Right lobe of liver (tissue), 6 donors: ENCODE results near the gene DSCAML1. TPM values are rescaled to one million over a fixed set of nuclear protein-coding genes. Genes with fewer than 3 reads are reported as not detected.

Experiments used
- ATAC-seq, 4 donors: fragments of 200-7000 bp; cut with Tn5 transposase; one replicate each; pipeline ENCODE4 v1.9.1; 2020; ENCODE audit warnings: mild to moderate bottlenecking in 4 of 4, moderate library complexity in 4 of 4
- DNase-seq, 3 donors: peaks; one replicate each; pipeline ENCODE4 v3.0.0-alpha.2; 2020
- H3K27ac ChIP-seq, 3 donors: fragments of 200-600 bp; one replicate each; pipeline ENCODE4 v1.8.0; 2022
- H3K27me3 ChIP-seq, 2 donors: fragments of 200-600 bp; one replicate each; pipeline ENCODE4 v1.8.0; 2022
- H3K36me3 ChIP-seq, 4 donors: fragments of 200-600 bp; sonication (generic) in 1 of 4; one replicate each; pipeline versions ENCODE4 v1.5.1 to v1.8.0; 2017 to 2022; ENCODE audit warnings: control low read depth in 1 of 4
- H3K4me1 ChIP-seq, 4 donors: fragments of 200-600 bp; sonication (generic) in 1 of 4; one replicate each; pipeline versions ENCODE4 v1.5.1 to v1.8.0; 2017 to 2022; ENCODE audit warnings: control low read depth in 1 of 4
- H3K4me3 ChIP-seq, 3 donors: fragments of 200-600 bp; one replicate each; pipeline ENCODE4 v1.8.0; 2022
- H3K9me3 ChIP-seq, 4 donors: fragments of 200-600 bp; sonication (generic) in 1 of 4; one replicate each; pipeline versions ENCODE4 v1.5.1 to v1.8.0; 2017 to 2022; ENCODE audit warnings: control low read depth in 1 of 4
- CTCF ChIP-seq, 4 donors: fragments of 200-600 bp in 3 of 4; fragments of 450-650 bp in 1 of 4; IDR thresholded peaks; one replicate each; pipeline versions ENCODE4 v1.5.1 to v1.8.0; 2016 to 2022; ENCODE audit warnings: antibody characterized with exemption in 4 of 4, mild to moderate bottlenecking in 2 of 4
- POLR2A ChIP-seq: fragments of 450-650 bp; IDR thresholded peaks from one replicate; pipeline ENCODE4 v1.6.1; 2017; ENCODE audit warnings: antibody characterized with exemption, mild to moderate bottlenecking
- WGBS: methylation state at CpG from one replicate; pipeline ENCODE4 v1.1.6; 2018; ENCODE audit warnings: low coverage, low lambda C conversion rate; ENCODE audit not compliant: insufficient coverage; ENCODE audit errors: missing lambda C conversion rate; 5-methylcytosine and 5-hydroxymethylcytosine counted together
- intact Hi-C, 2 donors: fragments of 100-400 bp; cut with DNase I; formaldehyde crosslinking; loops; one replicate each; pipeline versions ENCODE4 v1.11.2 to v1.14.1; 2022
- total RNA-seq, 6 experiments: library from RNA; depleted of rRNA in 2 of 6; stranded (reverse); fragments of >200 nt in 2 of 6; fragmentation: NEBNext Ultra II Directional in 3 of 6; extraction: Animal tissue kit (Norgen Biotek cat#: 25700) in 3 of 6; gene quantifications; one replicate each; pipeline versions ENCODE4 v1.1.0 to v1.2.4, GENCODE V29; 2016 to 2023
- donor health status: DM: no; HTN: yes; CAD: no.
- donor health status: DM: no; HTN: no; CAD: no.
- donor health status: DM: no; HTN: no; CAD: no.
- donor health status: DM: no; HTN: yes; CAD: no.
- donor health status: DM: no; HTN: yes; CAD: no.

Gene DSCAML1
- total RNA-seq, 6 experiments from 2014 or later: 0.06 to 0.92 (median 0.22) TPM; not detected in 1

- no peaks in the 10 kb centered on the region for H3K9me3 ChIP-seq
- ATAC-seq (no peak), DNase-seq (no peak)
- no peak overlapping the region for H3K4me3 ChIP-seq
- no peaks in the 10 kb centered on the region for H3K36me3 ChIP-seq
- 95% methylated on average over 17 of the region's 26 CpGs for WGBS
- intact Hi-C loops: no loop called here
- no peaks in the 10 kb centered on the region for H3K27me3 ChIP-seq
- H3K27ac ChIP-seq: no peak overlapping the region
- no peaks in the 10 kb centered on the region for H3K4me1 ChIP-seq
- TF ChIP-seq CTCF (IDR thresholded peaks at IDR 0.05) (no peak), POLR2A (no peak)
Measured at GRCh38 chr11:117780456-117780855, 16.6 kb downstream of the DSCAML1 start.

- no peak for ATAC-seq
- no peak overlapping the region for H3K27ac ChIP-seq
Measured at GRCh38 chr11:117774553-117774952, 22.5 kb downstream of the DSCAML1 start.

GRCh38 chr11:117772360-117772759, 24.7 kb downstream of the DSCAML1 start:
- Histone ChIP-seq H3K36me3 (no peaks in the 10 kb centered on the region), H3K4me3 (no peak overlapping the region), H3K27ac (no peak overlapping the region), H3K4me1 (no peaks in the 10 kb centered on the region), H3K9me3 (no peaks in the 10 kb centered on the region), H3K27me3 (no peaks in the 10 kb centered on the region)
- intact Hi-C loops: no loop called here
- DNase-seq (no peak), ATAC-seq (no peak)
- 84% methylated on average over 2 of the region's 6 CpGs for WGBS
- TF ChIP-seq POLR2A (no peak), CTCF (IDR thresholded peaks at IDR 0.05) (no peak)

More at GRCh38 chr11:117774553-117774952, 22.5 kb downstream of the DSCAML1 start:
- 39% methylated on average over 3 of the region's 3 CpGs for WGBS
- Histone ChIP-seq H3K4me3 (no peak overlapping the region), H3K27me3 (no peaks in the 10 kb centered on the region), H3K9me3 (no peaks in the 10 kb centered on the region), H3K36me3 (no peaks in the 10 kb centered on the region), H3K4me1 (no peaks in the 10 kb centered on the region)
- TF ChIP-seq POLR2A: no peak
- no peak for TF ChIP-seq CTCF (IDR thresholded peaks at IDR 0.05)
- DNase-seq: no peak
- intact Hi-C loops: no loop called here

GRCh38 chr11:117771841-117772240, 25.2 kb downstream of the DSCAML1 start:
- H3K27me3 ChIP-seq: no peaks in the 10 kb centered on the region
- TF ChIP-seq CTCF (IDR thresholded peaks at IDR 0.05) (no peak), POLR2A (no peak)
- no peak for ATAC-seq
- intact Hi-C loops: no loop called here
- H3K4me3 ChIP-seq: no peak overlapping the region
- DNase-seq: no peak
- WGBS: 79% methylated on average over 6 of the region's 7 CpGs
- no peaks in the 10 kb centered on the region for H3K9me3 ChIP-seq
- no peaks in the 10 kb centered on the region for H3K36me3 ChIP-seq
- no peaks in the 10 kb centered on the region for H3K4me1 ChIP-seq
- no peak overlapping the region for H3K27ac ChIP-seq

- Histone ChIP-seq H3K36me3 (no peaks in the 10 kb centered on the region), H3K27ac (no peak overlapping the region), H3K4me3 (no peak overlapping the region), H3K9me3 (no peaks in the 10 kb centered on the region), H3K27me3 (no peaks in the 10 kb centered on the region), H3K4me1 (no peaks in the 10 kb centered on the region)
- no peak for ATAC-seq
- WGBS: 77% methylated on average over 4 of the region's 6 CpGs
- DNase-seq: no peak
- no peak for TF ChIP-seq CTCF (IDR thresholded peaks at IDR 0.05)
- no peak for TF ChIP-seq POLR2A
- intact Hi-C loops: no loop called here
Measured at GRCh38 chr11:117771197-117771596, 25.8 kb downstream of the DSCAML1 start.
